22Rv1 (cell line): ENCODE results near the gene MUCL3.

Source experiments
- ZFX ChIP-seq: fragments of 450-650 bp; IDR thresholded peaks from 2 replicates; pipeline ENCODE4 v1.6.1; 2017; ENCODE audit warnings: antibody characterized with exemption, borderline replicate concordance
- TF ChIP-seq, protein P1 (sequence below): fragments of 450-650 bp; IDR thresholded peaks from 2 replicates; pipeline ENCODE4 v1.5.1; 2017; ENCODE audit warnings: mild to moderate bottlenecking

DNA sequence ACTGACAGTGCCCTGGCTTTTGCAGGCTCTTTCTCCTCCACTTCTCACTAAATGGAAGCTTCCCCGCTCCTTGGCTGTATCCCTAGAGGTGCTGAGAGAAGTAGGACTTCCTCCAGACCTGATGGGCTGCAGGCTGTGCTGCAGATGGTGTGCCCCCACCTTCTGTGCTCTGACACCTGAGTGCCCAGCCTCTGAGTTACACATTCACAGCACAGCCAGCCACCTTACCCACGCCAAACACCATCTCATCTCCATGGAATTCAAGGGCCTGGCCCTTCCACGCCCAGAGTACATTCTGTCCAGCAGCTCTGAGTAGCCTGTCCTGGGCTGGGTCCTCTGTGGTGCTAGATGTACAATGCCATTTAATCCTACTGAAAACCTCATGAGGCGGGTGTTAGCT, 14.1 kb upstream of the MUCL3 start:
- TF ChIP-seq, protein P1, sequence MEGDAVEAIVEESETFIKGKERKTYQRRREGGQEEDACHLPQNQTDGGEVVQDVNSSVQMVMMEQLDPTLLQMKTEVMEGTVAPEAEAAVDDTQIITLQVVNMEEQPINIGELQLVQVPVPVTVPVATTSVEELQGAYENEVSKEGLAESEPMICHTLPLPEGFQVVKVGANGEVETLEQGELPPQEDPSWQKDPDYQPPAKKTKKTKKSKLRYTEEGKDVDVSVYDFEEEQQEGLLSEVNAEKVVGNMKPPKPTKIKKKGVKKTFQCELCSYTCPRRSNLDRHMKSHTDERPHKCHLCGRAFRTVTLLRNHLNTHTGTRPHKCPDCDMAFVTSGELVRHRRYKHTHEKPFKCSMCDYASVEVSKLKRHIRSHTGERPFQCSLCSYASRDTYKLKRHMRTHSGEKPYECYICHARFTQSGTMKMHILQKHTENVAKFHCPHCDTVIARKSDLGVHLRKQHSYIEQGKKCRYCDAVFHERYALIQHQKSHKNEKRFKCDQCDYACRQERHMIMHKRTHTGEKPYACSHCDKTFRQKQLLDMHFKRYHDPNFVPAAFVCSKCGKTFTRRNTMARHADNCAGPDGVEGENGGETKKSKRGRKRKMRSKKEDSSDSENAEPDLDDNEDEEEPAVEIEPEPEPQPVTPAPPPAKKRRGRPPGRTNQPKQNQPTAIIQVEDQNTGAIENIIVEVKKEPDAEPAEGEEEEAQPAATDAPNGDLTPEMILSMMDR: no peak
- no peak for TF ChIP-seq ZFX
